Heart right ventricle (tissue), 16 donors: Measurements from ENCODE around the gene NOTUM. TPM values are rescaled to one million over a fixed set of nuclear protein-coding genes. Genes with fewer than 3 reads are reported as not detected.
A peak's percentile ranks its signal among the peaks of the same experiment; 100 is the strongest.

Source experiments
- ATAC-seq, 8 donors: fragments of 200-7000 bp; cut with Tn5 transposase; one replicate each; pipeline ENCODE4 v1.9.1; 2020; ENCODE audit warnings: mild to moderate bottlenecking in 8 of 8, moderate library complexity in 8 of 8, moderate number of reproducible peaks in 1 of 8
- DNase-seq, 2 donors: peaks; one replicate each; pipeline ENCODE4 v3.0.0-alpha.2; 2020
- H3K27ac ChIP-seq, 10 donors: fragments of 200-600 bp; sonication (generic) in 2 of 10; one replicate each; pipeline versions ENCODE4 v1.5.0 to v1.8.0; 2020 to 2022; ENCODE audit warnings: mild to moderate bottlenecking in 3 of 10
- H3K27me3 ChIP-seq, 7 donors: fragments of 200-600 bp; one replicate each; pipeline ENCODE4 v1.8.0; 2021 to 2022; ENCODE audit warnings: mild to moderate bottlenecking in 2 of 7
- H3K36me3 ChIP-seq, 9 donors: fragments of 200-600 bp; sonication (generic) in 1 of 9; one replicate each; pipeline versions ENCODE4 v1.5.0 to v1.8.0; 2020 to 2022; ENCODE audit warnings: mild to moderate bottlenecking in 2 of 9
- H3K4me1 ChIP-seq, 9 donors: fragments of 200-600 bp; sonication (generic) in 1 of 9; one replicate each; pipeline versions ENCODE4 v1.5.0 to v1.8.0; 2020 to 2022; ENCODE audit warnings: mild to moderate bottlenecking in 4 of 9
- H3K4me3 ChIP-seq, 10 donors: fragments of 200-600 bp; sonication (generic) in 2 of 10; one replicate each; pipeline versions ENCODE4 v1.5.0 to v1.8.0; 2020 to 2022; ENCODE audit warnings: mild to moderate bottlenecking in 7 of 10, moderate library complexity in 2 of 10
- H3K9me3 ChIP-seq, 11 donors: fragments of 200-600 bp in 10 of 11; sonication (generic) in 2 of 11; one replicate each; pipeline versions ENCODE4 v1.5.0 to v1.8.0; 2013 to 2022; ENCODE audit warnings: mild to moderate bottlenecking in 2 of 11, control low read depth in 1 of 11, moderate library complexity in 1 of 11
- CTCF ChIP-seq, 9 donors: fragments of 200-600 bp; sonication (generic) in 2 of 9; IDR thresholded peaks; one replicate each; pipeline versions ENCODE4 v1.5.0 to v1.8.0; 2021 to 2022; ENCODE audit warnings: antibody characterized with exemption in 9 of 9, mild to moderate bottlenecking in 5 of 9, moderate library complexity in 1 of 9
- WGBS, 2 donors: extraction: QIAGEN DNeasy Blood & Tissue Kit; methylation state at CpG; one replicate each; pipeline ENCODE4 v1.1.7; 2013; ENCODE audit warnings: inconsistent platforms in 1 of 2; 5-methylcytosine and 5-hydroxymethylcytosine counted together
- intact Hi-C, 10 donors: fragments of 100-400 bp; cut with DNase I; formaldehyde crosslinking; loops; one replicate each; pipeline versions ENCODE4 v1.11.1 to v1.14.2; 2022
- polyA plus RNA-seq, 2 donors: library from polyadenylated mRNA; stranded (reverse); fragments of 200-250 nt; gene quantifications; one replicate each; pipeline ENCODE4 v1.2.3, GENCODE V29; 2013
- total RNA-seq, 10 donors: library from RNA; stranded (reverse); fragmentation: NEBNext Ultra II Directional in 3 of 10; extraction: Animal tissue kit (Norgen Biotek cat#: 25700) in 3 of 10; gene quantifications; one replicate each; pipeline versions ENCODE4 v1.2.1 to v1.2.4, GENCODE V29; 2021 to 2023
- donor health status: Arrhythmogenic right ventricular cardiomyopathy.
- donor health status: ischemic (EF 13 %, LVEDD 7.1; RV severe dilation, severe dysfunction).
- donor health status: healthy with polysubstance abuse.
- donor health status: DM: no; HTN: yes; CAD: no.
- donor health status: DM: no; HTN: no; CAD: no.
- donor health status: ischemic (EF 25% LVEDD 6.9; RV normal size, moderate dysfunction).
- donor health status: ischemic (EF 25% LVEDD 5.7; RV mildly dilated, moderate dysfunction).
- donor health status: healthy.
- donor health status: DM: yes; HTN: yes; CAD: no.
- donor health status: Ischemic cardiomyopathy.
- donor health status: ischemic (EF 35%, LVEDD 5.7; RV mildly dilated, moderate dysfunction).
- donor health status: nonischemic (EF 11% LVEDD 7.7; RV severe dilation, severe dysfunction).
- donor health status: DM: yes; HTN: yes; CAD: no.
- donor health status: PGD.
- donor health status: ischemic (EF 29% LVEDD 5.4; RV normal size, mild dysfunction).
- donor health status: nonischemic (EF 23%, LVEDD 6.1; RV moderate dilation, normal function).

Gene NOTUM
- total and polyA plus RNA-seq, 12 donors, result 0.22 to 1.5 (median 0.65) TPM; not detected in 5

- ATAC-seq (no peak), DNase-seq (no peak)
- Histone ChIP-seq H3K4me1 (peaks cover 7 to 24% (median 22%) of the 10 kb centered on the region in 9 donors), H3K36me3 (no peaks in the 10 kb centered on the region), H3K27me3 (peaks cover 0 to 37% (median 4%) of the 10 kb centered on the region in 7 donors), H3K4me3 (no peak overlapping the region), H3K9me3 (no peaks in the 10 kb centered on the region), H3K27ac (no peak overlapping the region)
- 60 to 65% methylated on average over 20 of the region's 20 CpGs for WGBS, 2 donors
- no peak for TF ChIP-seq CTCF (IDR thresholded peaks at IDR 0.05)
- intact Hi-C loops, result no loop called here
Measured at GRCh38 chr17:81930142-81931125, 30.6 kb downstream of the NOTUM start.

GRCh38 chr17:81929253-81930141 lies 31.5 kb downstream of the NOTUM start:
- H3K27me3 ChIP-seq, result peaks cover 0 to 37% (median 4%) of the 10 kb centered on the region in 7 donors
- 91 to 93% methylated on average over 31 of the region's 31 CpGs for WGBS, 2 donors
- no peak for DNase-seq
- no peak for ATAC-seq
- H3K4me1 ChIP-seq, result peaks cover 16 to 33% (median 31%) of the 10 kb centered on the region in 9 donors
- no peak for TF ChIP-seq CTCF (IDR thresholded peaks at IDR 0.05)
- intact Hi-C loops, result no loop called here
- no peaks in the 10 kb centered on the region for H3K9me3 ChIP-seq
- no peak overlapping the region for H3K4me3 ChIP-seq
- no peak overlapping the region for H3K27ac ChIP-seq
- no peaks in the 10 kb centered on the region for H3K36me3 ChIP-seq

GRCh38 chr17:81928544-81929252 lies 32.3 kb downstream of the NOTUM start:
- Histone ChIP-seq H3K4me3 (peak overlapping the region in 9 of 10 donors; percentile 46 to 97 (median 92)), H3K27me3 (peaks cover 0 to 37% (median 4%) of the 10 kb centered on the region in 7 donors), H3K36me3 (no peaks in the 10 kb centered on the region), H3K4me1 (peaks cover 24 to 41% (median 39%) of the 10 kb centered on the region in 9 donors), H3K9me3 (no peaks in the 10 kb centered on the region), H3K27ac (no peak overlapping the region)
- DNase-seq (no peak), ATAC-seq (peak in 1 of 8 donors; percentile 4)
- WGBS, 2 donors, result 39 to 40% methylated on average over 44 of the region's 44 CpGs
- TF ChIP-seq CTCF (IDR thresholded peaks at IDR 0.05), result no peak
- intact Hi-C loops, result no loop called here
